Adrenal gland (tissue), 12 donors: ENCODE results near the gene SPNS2. TPM values are rescaled to one million over a fixed set of nuclear protein-coding genes. Genes with fewer than 3 reads are reported as not detected.
A peak's percentile ranks its signal among the peaks of the same experiment; 100 is the strongest.

Experiments
- DNase-seq, 7 donors: peaks; one replicate each; pipeline ENCODE4 v3.0.0-alpha.2; 2019 to 2020
- H3K27ac ChIP-seq, 5 donors: fragments of 200-600 bp; sonication (generic) in 4 of 5; 1 replicate in 3 of 5; 2 replicates in 2 of 5; pipeline versions ENCODE4 v1.5.1 to v1.8.0; 2016 to 2020; ENCODE audit warnings: mild to moderate bottlenecking in 1 of 5
- H3K27me3 ChIP-seq: fragments of 200-600 bp; 2 replicates; pipeline ENCODE4 v1.8.0; 2021
- H3K36me3 ChIP-seq, 2 donors: fragments of 200-600 bp; replicated peaks in 1 of 2; 1 replicate in 1 of 2; 2 replicates in 1 of 2; pipeline versions ENCODE4 v1.5.1 to v1.8.0; 2018 to 2022
- H3K4me1 ChIP-seq, 2 donors: fragments of 200-600 bp; replicated peaks in 1 of 2; 1 replicate in 1 of 2; 2 replicates in 1 of 2; pipeline versions ENCODE4 v1.5.1 to v1.8.0; 2018 to 2021
- H3K4me3 ChIP-seq, 4 donors: fragments of 200-600 bp; sonication (generic) in 3 of 4; one replicate each; pipeline ENCODE4 v1.5.1; 2016 to 2018
- H3K9me3 ChIP-seq, 3 donors: fragments of 200-600 bp; sonication (generic) in 1 of 3; replicated peaks in 1 of 3; 1 replicate in 2 of 3; 2 replicates in 1 of 3; pipeline versions ENCODE4 v1.5.1 to v1.8.0; 2016 to 2021
- CTCF ChIP-seq, 6 experiments: fragments of 450-650 bp in 4 of 6; fragments of 200-600 bp in 2 of 6; sonication (generic) in 1 of 6; IDR thresholded peaks; 1 replicate in 5 of 6; 2 replicates in 1 of 6; pipeline versions ENCODE4 v1.5.1 to v1.8.0; 2016 to 2021; ENCODE audit warnings: antibody characterized with exemption in 6 of 6, mild to moderate bottlenecking in 2 of 6, moderate library complexity in 1 of 6
- POLR2A ChIP-seq, 2 donors: fragments of 450-650 bp; IDR thresholded peaks; one replicate each; pipeline ENCODE4 v1.6.1; 2017; ENCODE audit warnings: antibody characterized with exemption in 2 of 2, mild to moderate bottlenecking in 2 of 2, moderate library complexity in 1 of 2
- WGBS, 4 donors: extraction: QIAGEN DNeasy Blood & Tissue Kit in 2 of 4; methylation state at CpG; one replicate each; pipeline versions ENCODE4 v1.1.5 to v1.1.7; 2013 to 2017; 5-methylcytosine and 5-hydroxymethylcytosine counted together
- intact Hi-C, 2 donors: fragments of 100-400 bp; cut with DNase I; formaldehyde crosslinking; loops; one replicate each; pipeline versions ENCODE4 v1.14.1 to v1.15.0; 2022 to 2023
- polyA plus RNA-seq, 3 donors: library from polyadenylated mRNA; stranded (reverse); fragments of 200-250 nt in 2 of 3; fragments of 350-450 nt in 1 of 3; fragmentation: Illumina TruSeq in 1 of 3; extraction: RNeasy Lipid Tissue Mini Kit (QIAGEN cat#74804) in 1 of 3; gene quantifications; one replicate each; pipeline ENCODE4 v1.2.3, GENCODE V29; 2013 to 2014
- total RNA-seq, 9 donors: library from RNA; depleted of rRNA in 4 of 9; stranded (reverse); fragments of >200 nt in 4 of 9; fragments of 120-200 nt in 1 of 9; fragmentation: NEBNext Ultra II Directional in 1 of 9; extraction: Animal tissue kit (Norgen Biotek cat#: 25700) in 1 of 9; gene quantifications; one replicate each; pipeline versions ENCODE4 v1.1.0 to v1.2.4, GENCODE V29; 2013 to 2023
- donor health status: healthy with polysubstance abuse.
- donor health status: Bipolar disorder and iron deficiency.
- donor health status: DM: yes; HTN: yes; CAD: no.
- donor health status: DM: no; HTN: no; CAD: no.
- donor health status: DM: no; HTN: no; CAD: no.
- donor health status: DM: yes; HTN: yes; CAD: no.

Gene SPNS2
- total and polyA plus RNA-seq, 12 donors = 0.90 to 25.1 (median 7.7) TPM

- intact Hi-C loops = no loop called here
Observed at GRCh38 chr17:4534928-4535666, 36.4 kb downstream of the SPNS2 start.

GRCh38 chr17:4535667-4536258, 37.1 kb downstream of the SPNS2 start:
- Histone ChIP-seq H3K27me3 (no peaks in the 10 kb centered on the region), H3K27ac (peak overlapping the region in 2 of 5 donors; percentile 26 to 84), H3K36me3 (peaks cover 0 to 15% of the 10 kb centered on the region in 2 donors), H3K9me3 (no peaks in the 10 kb centered on the region), H3K4me3 (no peak overlapping the region), H3K4me1 (peaks cover 10 to 32% of the 10 kb centered on the region in 2 donors)
- no peak for DNase-seq
- 37 to 78% (median 46%) methylated on average over 3 to 19 of the region's 19 CpGs for WGBS, 4 donors
- TF ChIP-seq CTCF (IDR thresholded peaks at IDR 0.05) (no peak), POLR2A (IDR thresholded peaks at IDR 0.05) (no peak)
- intact Hi-C loops = no loop called here

More at GRCh38 chr17:4534928-4535666, 36.4 kb downstream of the SPNS2 start:
- no peak overlapping the region for H3K4me3 ChIP-seq
- H3K27me3 ChIP-seq = no peaks in the 10 kb centered on the region
- H3K9me3 ChIP-seq = no peaks in the 10 kb centered on the region
- peaks cover 10 to 32% of the 10 kb centered on the region in 2 donors for H3K4me1 ChIP-seq
- TF ChIP-seq POLR2A (IDR thresholded peaks at IDR 0.05) (no peak), CTCF (IDR thresholded peaks at IDR 0.05) (no peak)
- no peak for DNase-seq
- WGBS, 4 donors = 72 to 80% (median 75%) methylated on average over 1 to 27 of the region's 27 CpGs
- H3K36me3 ChIP-seq = peaks cover 0 to 15% of the 10 kb centered on the region in 2 donors
- H3K27ac ChIP-seq = peak overlapping the region in 1 of 5 donors; percentile 61

- Histone ChIP-seq H3K27me3 (no peaks in the 10 kb centered on the region), H3K27ac (peak overlapping the region in 2 of 5 donors; percentile 26 to 84), H3K4me1 (peaks cover 10 to 32% of the 10 kb centered on the region in 2 donors), H3K4me3 (no peak overlapping the region), H3K36me3 (peaks cover 0 to 17% of the 10 kb centered on the region in 2 donors), H3K9me3 (no peaks in the 10 kb centered on the region)
- no peak for TF ChIP-seq CTCF (IDR thresholded peaks at IDR 0.05)
- no peak for TF ChIP-seq POLR2A (IDR thresholded peaks at IDR 0.05)
- DNase-seq = no peak
- intact Hi-C loops = no loop called here
- 15 to 32% (median 28%) methylated on average over 4 to 19 of the region's 19 CpGs for WGBS, 4 donors
Observed at GRCh38 chr17:4536259-4536741, 37.6 kb downstream of the SPNS2 start.

- WGBS, 4 donors = 40 to 51% (median 46%) methylated on average over 16 to 18 of the region's 18 CpGs
- peaks cover 0 to 23% of the 10 kb centered on the region in 2 donors for H3K36me3 ChIP-seq
- peak overlapping the region in 2 of 5 donors; percentile 26 to 84 for H3K27ac ChIP-seq
- DNase-seq = peak in 1 of 7 donors; percentile 48
- intact Hi-C loops = no loop called here
- H3K4me1 ChIP-seq = peaks cover 10 to 32% of the 10 kb centered on the region in 2 donors
- H3K9me3 ChIP-seq = no peaks in the 10 kb centered on the region
- TF ChIP-seq POLR2A (IDR thresholded peaks at IDR 0.05) = no peak
- TF ChIP-seq CTCF (IDR thresholded peaks at IDR 0.05) = no peak
- no peak overlapping the region for H3K4me3 ChIP-seq
- no peaks in the 10 kb centered on the region for H3K27me3 ChIP-seq
Observed at GRCh38 chr17:4536742-4537411, 38.2 kb downstream of the SPNS2 start.
